HG03039 (cell line): ENCODE data around the gene DGKH.
A peak's percentile ranks its signal among the peaks of the same experiment; 100 is the strongest.
"Not testable (repeated sequence)": the region's sequence is repeated elsewhere in the genome, so short reads cannot be mapped to it uniquely, and the experiment has no call there.

ENCODE experiments used
- ATAC-seq: cut with Tn5 transposase; IDR thresholded peaks from one replicate; pipeline ENCODE4 v1.9.1; 2021; ENCODE audit warnings: mild to moderate bottlenecking, moderate library complexity; ENCODE audit not compliant: unreplicated experiment

DGKH gene

GRCh38 chr13:42041011-42041683, 7.3 kb upstream of the DGKH start:
- peak; percentile 23 for ATAC-seq

- peak; percentile 24 for ATAC-seq
Observed at GRCh38 chr13:42041684-42042035, 6.8 kb upstream of the DGKH start.

GRCh38 chr13:42043676-42044075, 4.8 kb upstream of the DGKH start:
- ATAC-seq, result no peak

- ATAC-seq, result no peak
Observed at GRCh38 chr13:42046448-42046847, 2.0 kb upstream of the DGKH start.

- ATAC-seq, result peak; percentile 11
Observed at GRCh38 chr13:42047561-42048341, 697 bp upstream of the DGKH start.

GRCh38 chr13:42048684-42049453, 421 bp downstream of the DGKH start:
- ATAC-seq, result peak; percentile 44

GRCh38 chr13:42049454-42049813, 986 bp downstream of the DGKH start:
- ATAC-seq, result peak; percentile 15

- ATAC-seq, result no peak
Observed at GRCh38 chr13:42054798-42055499, 6.5 kb downstream of the DGKH start.

- ATAC-seq, result no peak
Observed at GRCh38 chr13:42055500-42056085, 7.1 kb downstream of the DGKH start.

GRCh38 chr13:42056146-42056545, 7.7 kb downstream of the DGKH start:
- ATAC-seq, result no peak

GRCh38 chr13:42056583-42056982, 8.1 kb downstream of the DGKH start:
- ATAC-seq, result no peak

GRCh38 chr13:42057918-42058530, 9.6 kb downstream of the DGKH start:
- ATAC-seq, result no peak

GRCh38 chr13:42061943-42062342, 13.5 kb downstream of the DGKH start:
- ATAC-seq, result no peak

GRCh38 chr13:42063105-42063504, 14.7 kb downstream of the DGKH start:
- ATAC-seq, result no peak

- no peak for ATAC-seq
Observed at GRCh38 chr13:42064259-42064658, 15.8 kb downstream of the DGKH start.

- no peak for ATAC-seq
Observed at GRCh38 chr13:42064966-42065365, 16.5 kb downstream of the DGKH start.

GRCh38 chr13:42065414-42065813, 17.0 kb downstream of the DGKH start:
- ATAC-seq, result no peak

GRCh38 chr13:42066542-42066941, 18.1 kb downstream of the DGKH start:
- no peak for ATAC-seq

GRCh38 chr13:42068886-42069285, 20.4 kb downstream of the DGKH start:
- no peak for ATAC-seq

GRCh38 chr13:42070599-42070998, 22.2 kb downstream of the DGKH start:
- not testable (repeated sequence) for ATAC-seq
